ENCODE results near the gene KCNIP4. TPM values are rescaled to one million over a fixed set of nuclear protein-coding genes. Genes with fewer than 3 reads are reported as not detected.

The KCNIP4 gene
- total RNA-seq, 1 donor from 2014 or later = not detected

- TF ChIP-seq CTCF (IDR thresholded peaks at IDR 0.05) = no peak
- Histone ChIP-seq H3K36me3 (no peaks in the 10 kb centered on the region), H3K27ac (no peak overlapping the region), H3K4me3 (no peak overlapping the region), H3K4me1 (no peaks in the 10 kb centered on the region), H3K27me3 (ENCODE audit: low read depth) (no peaks in the 10 kb centered on the region), H3K9me3 (no peaks in the 10 kb centered on the region)
- no peak for DNase-seq
- no peak for ATAC-seq
- intact Hi-C loops (cut with DNase I) = no loop called here
These were observed 37.7 kb upstream of the KCNIP4 start for GRCh38 chr4:21986307-21986706.

- no peaks in the 10 kb centered on the region for H3K9me3 ChIP-seq
- H3K36me3 ChIP-seq = no peaks in the 10 kb centered on the region
- H3K4me1 ChIP-seq = no peaks in the 10 kb centered on the region
- DNase-seq = no peak
- H3K27ac ChIP-seq = no peak overlapping the region
- H3K27me3 ChIP-seq (ENCODE audit: low read depth) = no peaks in the 10 kb centered on the region
- no peak for TF ChIP-seq CTCF (IDR thresholded peaks at IDR 0.05)
- ATAC-seq = no peak
- intact Hi-C loops (cut with DNase I) = no loop called here
- H3K4me3 ChIP-seq = no peak overlapping the region
These were observed 33.5 kb upstream of the KCNIP4 start for GRCh38 chr4:21982087-21982486.

- no peak overlapping the region for H3K27ac ChIP-seq
- H3K4me1 ChIP-seq = no peaks in the 10 kb centered on the region
- TF ChIP-seq CTCF (IDR thresholded peaks at IDR 0.05) = no peak
- ATAC-seq (no peak), DNase-seq (no peak)
- H3K27me3 ChIP-seq (ENCODE audit: low read depth) = no peaks in the 10 kb centered on the region
- H3K9me3 ChIP-seq = no peaks in the 10 kb centered on the region
- H3K4me3 ChIP-seq = no peak overlapping the region
- H3K36me3 ChIP-seq = no peaks in the 10 kb centered on the region
- intact Hi-C loops (cut with DNase I) = no loop called here
These were observed 30.6 kb upstream of the KCNIP4 start for GRCh38 chr4:21979196-21979595.

GRCh38 chr4:21976166-21976565, 27.6 kb upstream of the KCNIP4 start:
- no peak overlapping the region for H3K4me3 ChIP-seq
- no peak for ATAC-seq

DNA sequence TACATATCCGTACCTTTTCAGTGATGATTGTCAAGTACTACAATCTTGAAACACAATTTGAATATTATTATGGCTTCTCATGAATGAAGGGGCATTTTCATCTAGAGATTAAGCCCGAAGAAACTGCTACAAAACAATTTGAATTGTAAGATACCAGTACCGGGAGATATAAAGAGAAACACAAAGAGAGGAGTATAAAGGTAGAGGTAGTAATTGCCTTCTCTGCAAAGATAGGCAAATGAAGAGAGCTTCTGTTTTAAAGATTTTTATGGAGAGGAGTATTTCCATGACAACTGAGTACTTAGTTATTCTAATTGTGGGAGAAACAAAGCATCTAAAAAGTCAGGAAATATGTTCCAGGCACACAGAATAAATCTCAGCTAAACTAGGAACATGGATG, 25.3 kb upstream of the KCNIP4 start:
- H3K4me3 ChIP-seq = no peak overlapping the region
- no peak for TF ChIP-seq CTCF (IDR thresholded peaks at IDR 0.05)

More at GRCh38 chr4:21976166-21976565, 27.6 kb upstream of the KCNIP4 start:
- intact Hi-C loops (cut with DNase I) = no loop called here
- TF ChIP-seq CTCF (IDR thresholded peaks at IDR 0.05) = no peak
- Histone ChIP-seq H3K27me3 (ENCODE audit: low read depth) (no peaks in the 10 kb centered on the region), H3K27ac (no peak overlapping the region), H3K36me3 (no peaks in the 10 kb centered on the region), H3K9me3 (no peaks in the 10 kb centered on the region), H3K4me1 (no peaks in the 10 kb centered on the region)
- DNase-seq = no peak

More for the DNA sequence above, 25.3 kb upstream of the KCNIP4 start:
- DNase-seq (no peak), ATAC-seq (no peak)
- Histone ChIP-seq H3K36me3 (no peaks in the 10 kb centered on the region), H3K4me1 (no peaks in the 10 kb centered on the region), H3K9me3 (no peaks in the 10 kb centered on the region), H3K27ac (no peak overlapping the region), H3K27me3 (ENCODE audit: low read depth) (no peaks in the 10 kb centered on the region)
- intact Hi-C loops (cut with DNase I) = no loop called here

All from lower lobe of right lung (tissue), 2 donors.